ENCODE results near the gene STING1. TPM values are rescaled to one million over a fixed set of nuclear protein-coding genes. Genes with fewer than 3 reads are reported as not detected.

Gene STING1
- total and polyA plus RNA-seq, 2 of the 13 experiments (the other 11 are each of a cell fraction or from before 2014, with no cell fraction given), result 1.3 to 4.4 TPM

DNA sequence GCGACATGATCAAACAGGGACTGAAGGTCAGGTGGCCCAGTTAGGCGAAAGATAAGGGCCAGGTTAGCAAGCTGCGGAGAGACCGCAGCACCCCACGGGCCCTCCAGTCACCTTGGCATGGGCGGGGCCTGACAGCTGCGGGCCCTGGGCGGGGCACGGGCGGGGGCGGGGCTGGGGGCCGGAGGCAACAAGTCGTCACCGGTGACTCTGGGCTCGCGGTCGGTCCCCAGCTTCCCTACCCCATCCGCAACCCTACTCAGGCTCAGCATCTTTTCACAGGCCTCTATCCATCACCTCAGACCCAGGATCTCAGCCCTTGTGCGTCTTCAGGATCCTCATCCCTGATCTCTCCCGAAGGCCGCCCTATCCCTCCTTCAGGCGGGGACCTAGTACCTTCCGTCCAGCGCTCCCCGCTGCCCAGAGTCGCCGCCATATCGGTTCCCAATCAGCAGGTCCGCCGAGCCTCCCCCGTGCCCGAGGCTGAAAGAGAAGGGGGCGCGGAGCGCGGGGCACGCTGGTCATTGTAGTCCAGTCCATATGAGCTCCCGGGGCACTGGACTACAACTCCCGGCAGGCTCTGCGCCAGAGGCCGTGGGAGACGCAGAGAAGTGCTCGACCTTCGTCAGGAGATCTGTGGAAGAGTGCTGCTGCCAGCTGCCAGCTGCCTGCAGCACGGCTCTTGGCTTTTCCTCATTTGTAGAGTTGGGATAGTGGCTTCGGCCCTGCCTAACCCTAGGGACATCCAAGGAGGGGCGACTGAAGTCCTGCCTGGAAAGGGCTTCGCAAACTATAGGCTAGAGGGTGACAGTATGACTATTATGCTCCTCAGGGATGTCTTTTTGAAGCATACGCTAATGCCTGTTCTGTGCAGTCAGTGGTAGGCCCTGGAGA is 43.3 kb downstream of the STING1 start, which contains the start of gene DNAJC18 (continued):
- TF ChIP-seq ARID5B (CRISPR knock-in tag; IDR thresholded peaks at IDR 0.05) (0 out of 2 replicates have a peak, but pooled peaks have one; percentile 17), HMG20A (CRISPR knock-in tag; IDR thresholded peaks at IDR 0.05; ENCODE audit: borderline replicate concordance) (no peak), HCFC1 (IDR thresholded peaks at IDR 0.05; ENCODE audit: low read depth, low read length) (peak; percentile 91), SMAD3 (CRISPR knock-in tag; IDR thresholded peaks at IDR 0.05) (no peak), NRL (CRISPR knock-in tag; IDR thresholded peaks at IDR 0.05; ENCODE audit: borderline replicate concordance) (peak; percentile 55; the same call in 1 of the 2 replicates), ZNF841 (CRISPR knock-in tag; IDR thresholded peaks at IDR 0.05; ENCODE audit: borderline replicate concordance) (no peak), SRF (IDR thresholded peaks at IDR 0.05; ENCODE audit: low read depth, low read length) (no peak), ZNF124 (CRISPR knock-in tag; IDR thresholded peaks at IDR 0.05) (peak; percentile 64; the same call in 1 of the 2 replicates), POLR2G (IDR thresholded peaks at IDR 0.05; ENCODE audit: low read depth, low read length) (no peak; the same call in 1 of the 2 replicates), ZNF879 (CRISPR knock-in tag; IDR thresholded peaks at IDR 0.05) (no peak), ZNF766 (CRISPR knock-in tag; IDR thresholded peaks at IDR 0.05; ENCODE audit: borderline replicate concordance) (no peak), DR1 (CRISPR knock-in tag; IDR thresholded peaks at IDR 0.05) (peak; percentile 82; the same call in 1 of the 2 replicates), ZNF768 (CRISPR knock-in tag; IDR thresholded peaks at IDR 0.05) (peak; percentile 29; the same call in 1 of the 2 replicates), XRCC5 (optimal IDR thresholded peaks at IDR 0.05; ENCODE audit: low read length) (peak; percentile 84), ZNF292 (CRISPR knock-in tag; IDR thresholded peaks at IDR 0.05; ENCODE audit: borderline replicate concordance, low read depth) (peak; percentile 57; the same call in 1 of the 2 replicates), ZNF629 (CRISPR knock-in tag; conservative IDR thresholded peaks at IDR 0.05) (no peak), ZNF225 (CRISPR knock-in tag; IDR thresholded peaks at IDR 0.05) (0 out of 2 replicates have a peak, but pooled peaks have one; percentile 46), NR2F6 (IDR thresholded peaks at IDR 0.05) (no peak), NR2F6 (CRISPR knock-in tag; IDR thresholded peaks at IDR 0.05) (peak; percentile 23; the same call in 1 of the 2 replicates), POLR2AphosphoS5 (IDR thresholded peaks at IDR 0.05; ENCODE audit: low read depth, low read length) (peak; percentile 84)
- TF ChIP-seq, protein P1, sequence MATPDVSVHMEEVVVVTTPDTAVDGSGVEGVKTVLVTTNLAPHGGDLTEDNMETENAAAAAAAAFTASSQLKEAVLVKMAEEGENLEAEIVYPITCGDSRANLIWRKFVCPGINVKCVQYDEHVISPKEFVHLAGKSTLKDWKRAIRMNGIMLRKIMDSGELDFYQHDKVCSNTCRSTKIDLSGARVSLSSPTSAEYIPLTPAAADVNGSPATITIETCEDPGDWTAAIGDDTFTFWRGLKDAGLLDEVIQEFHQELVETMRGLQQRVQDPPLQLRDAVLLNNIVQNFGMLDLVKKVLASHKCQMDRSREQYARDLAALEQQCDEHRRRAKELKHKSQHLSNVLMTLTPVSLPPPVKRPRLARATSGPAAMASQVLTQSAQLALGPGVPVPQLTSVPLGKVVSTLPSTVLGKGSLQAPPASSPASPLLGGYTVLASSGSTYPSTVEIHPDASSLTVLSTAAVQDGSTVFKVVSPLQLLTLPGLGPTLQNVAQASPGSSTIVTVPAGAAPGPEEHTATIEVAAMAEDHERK (CRISPR knock-in tag; IDR thresholded peaks at IDR 0.05; ENCODE audit: low read depth), result peak; percentile 77
- TF ChIP-seq, protein P2, sequence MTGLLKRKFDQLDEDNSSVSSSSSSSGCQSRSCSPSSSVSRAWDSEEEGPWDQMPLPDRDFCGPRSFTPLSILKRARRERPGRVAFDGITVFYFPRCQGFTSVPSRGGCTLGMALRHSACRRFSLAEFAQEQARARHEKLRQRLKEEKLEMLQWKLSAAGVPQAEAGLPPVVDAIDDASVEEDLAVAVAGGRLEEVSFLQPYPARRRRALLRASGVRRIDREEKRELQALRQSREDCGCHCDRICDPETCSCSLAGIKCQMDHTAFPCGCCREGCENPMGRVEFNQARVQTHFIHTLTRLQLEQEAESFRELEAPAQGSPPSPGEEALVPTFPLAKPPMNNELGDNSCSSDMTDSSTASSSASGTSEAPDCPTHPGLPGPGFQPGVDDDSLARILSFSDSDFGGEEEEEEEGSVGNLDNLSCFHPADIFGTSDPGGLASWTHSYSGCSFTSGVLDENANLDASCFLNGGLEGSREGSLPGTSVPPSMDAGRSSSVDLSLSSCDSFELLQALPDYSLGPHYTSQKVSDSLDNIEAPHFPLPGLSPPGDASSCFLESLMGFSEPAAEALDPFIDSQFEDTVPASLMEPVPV (CRISPR knock-in tag; IDR thresholded peaks at IDR 0.05), result no peak
- TF ChIP-seq, protein P3, sequence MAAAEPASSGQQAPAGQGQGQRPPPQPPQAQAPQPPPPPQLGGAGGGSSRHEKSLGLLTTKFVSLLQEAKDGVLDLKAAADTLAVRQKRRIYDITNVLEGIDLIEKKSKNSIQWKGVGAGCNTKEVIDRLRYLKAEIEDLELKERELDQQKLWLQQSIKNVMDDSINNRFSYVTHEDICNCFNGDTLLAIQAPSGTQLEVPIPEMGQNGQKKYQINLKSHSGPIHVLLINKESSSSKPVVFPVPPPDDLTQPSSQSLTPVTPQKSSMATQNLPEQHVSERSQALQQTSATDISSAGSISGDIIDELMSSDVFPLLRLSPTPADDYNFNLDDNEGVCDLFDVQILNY (CRISPR knock-in tag; conservative IDR thresholded peaks at IDR 0.05), result no peak

All from HepG2 (cell line).